ENCODE data around the gene SRRD.

Gene SRRD

DNA sequence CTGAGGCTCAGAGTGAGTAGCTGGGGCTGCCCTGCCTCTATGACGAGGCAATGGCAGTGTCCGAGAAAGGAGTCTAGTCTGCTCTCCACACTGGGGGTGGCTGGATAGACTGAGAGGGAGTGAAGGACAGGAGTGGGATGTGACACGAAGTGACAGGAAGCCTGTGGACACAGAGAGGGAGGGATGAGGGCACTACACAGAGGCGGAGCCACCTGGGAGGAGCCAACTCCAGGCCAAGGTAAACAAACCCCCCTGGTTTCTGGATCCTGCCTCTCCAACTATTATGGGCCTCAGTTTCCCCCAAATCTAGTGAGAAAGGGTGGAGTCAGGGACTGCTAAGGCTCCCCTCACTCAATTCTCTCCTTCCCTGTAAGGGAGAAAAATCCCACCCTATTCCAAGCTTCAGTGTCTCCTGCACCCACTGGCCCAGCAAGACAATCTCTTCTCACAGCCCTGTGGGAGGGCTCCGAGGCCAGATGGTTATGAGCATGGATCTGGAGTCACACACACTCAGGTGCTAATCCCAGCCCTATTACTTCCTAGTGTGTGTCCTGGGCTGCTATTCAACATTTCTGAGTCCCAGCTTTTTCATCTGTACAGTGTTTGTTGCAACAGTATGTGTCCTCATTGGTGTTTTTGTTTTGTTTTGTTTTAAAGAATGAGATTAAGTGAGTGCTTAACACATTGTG is 29.7 kb upstream of the SRRD start:
- no peak for DNase-seq

DNA sequence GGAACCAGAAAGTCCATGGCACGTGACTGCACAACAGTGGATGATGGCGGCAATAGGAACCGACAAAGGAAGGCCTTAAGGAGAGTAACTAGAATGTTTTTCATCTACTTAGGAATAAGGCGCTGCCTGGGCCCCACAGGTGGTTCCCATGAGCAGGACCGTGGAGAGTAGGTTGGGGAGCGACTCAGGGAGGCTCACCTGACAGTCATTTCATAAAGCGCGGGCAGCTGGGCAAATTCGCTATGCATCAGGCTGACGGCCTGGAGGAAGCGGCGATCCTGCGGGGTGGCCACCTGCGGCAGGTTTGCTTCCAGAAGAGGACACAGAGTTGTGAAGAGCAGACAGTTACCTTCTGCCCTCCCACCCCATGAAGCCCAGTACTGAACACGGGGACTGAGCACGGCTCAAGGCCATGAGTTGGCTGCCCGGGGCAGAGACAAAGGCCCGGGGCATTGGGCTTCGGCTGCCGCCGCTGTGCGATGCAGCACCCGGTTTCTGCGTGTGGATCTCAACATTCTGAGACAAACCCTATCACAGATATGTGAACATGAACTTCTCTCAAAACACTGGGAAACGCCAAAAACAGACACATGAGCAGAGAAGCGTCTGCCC is 25.9 kb upstream of the SRRD start:
- no peak for DNase-seq

DNA sequence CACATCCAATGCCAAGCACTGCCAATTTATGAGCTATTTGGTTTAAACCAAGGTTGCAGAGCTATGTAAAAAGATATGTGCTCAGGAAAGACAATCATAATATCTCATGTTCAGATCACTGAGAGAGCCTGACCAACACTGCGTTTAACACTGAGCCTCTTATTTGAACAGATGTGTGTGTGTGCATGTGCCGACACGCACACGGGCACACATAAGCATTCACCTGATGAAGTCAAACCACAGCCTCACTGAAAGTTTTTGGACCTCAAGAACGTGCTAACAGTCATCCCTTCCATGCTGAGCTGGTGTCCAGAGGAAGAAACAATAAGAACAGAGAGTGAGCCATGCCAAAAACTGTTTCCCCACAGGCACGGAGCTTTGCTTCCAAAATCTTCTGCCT is 23.5 kb upstream of the SRRD start:
- DNase-seq = no peak

DNA sequence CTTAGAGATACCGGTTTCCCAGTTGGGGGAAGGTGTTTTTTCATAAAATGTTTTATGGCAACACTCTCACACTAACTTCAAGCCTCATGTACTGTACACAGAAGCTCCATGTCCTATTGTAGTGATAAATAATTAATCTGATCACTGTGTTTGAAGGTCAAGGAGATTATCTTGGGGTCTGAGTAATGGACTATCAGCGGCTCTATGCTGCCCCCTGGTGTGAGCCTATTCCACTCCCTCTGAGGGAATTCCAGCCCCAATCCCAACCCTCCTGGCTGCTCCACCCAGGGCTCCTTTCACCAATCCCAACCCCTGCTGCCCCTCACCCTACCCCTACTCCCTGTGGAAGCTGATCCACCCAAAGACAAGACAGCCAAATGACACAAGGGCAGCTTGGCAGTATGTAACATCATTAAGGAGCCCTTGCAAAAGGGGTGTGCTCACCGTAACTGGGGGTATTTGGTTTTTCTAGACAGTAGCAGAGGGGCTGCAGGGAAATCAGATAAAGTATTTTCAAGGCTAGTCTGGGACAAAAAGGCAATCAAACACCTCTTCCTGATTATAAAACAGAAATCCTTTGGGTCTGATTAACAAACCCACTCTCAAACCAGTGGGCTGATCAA is 22.4 kb upstream of the SRRD start:
- DNase-seq = no peak

DNA sequence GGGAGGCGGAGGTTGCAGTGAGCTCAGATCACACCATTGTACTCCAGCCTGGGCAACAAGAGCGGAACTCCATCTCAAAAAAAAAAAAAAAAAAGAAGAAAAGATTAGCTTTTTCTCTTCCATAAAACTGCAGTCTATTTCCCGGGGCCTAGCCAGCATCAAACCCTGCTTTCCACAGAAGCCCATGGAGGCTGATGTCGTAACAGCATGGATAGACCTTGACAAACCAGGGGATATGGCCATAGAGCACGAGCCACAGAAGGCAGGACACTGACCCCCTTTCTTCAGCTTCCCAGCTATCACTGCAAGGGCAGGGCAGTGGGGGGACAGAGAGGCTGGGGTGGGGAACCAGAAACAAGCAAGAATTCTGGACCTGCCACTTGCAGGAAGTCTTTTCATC is 21.6 kb upstream of the SRRD start:
- no peak for DNase-seq

DNA sequence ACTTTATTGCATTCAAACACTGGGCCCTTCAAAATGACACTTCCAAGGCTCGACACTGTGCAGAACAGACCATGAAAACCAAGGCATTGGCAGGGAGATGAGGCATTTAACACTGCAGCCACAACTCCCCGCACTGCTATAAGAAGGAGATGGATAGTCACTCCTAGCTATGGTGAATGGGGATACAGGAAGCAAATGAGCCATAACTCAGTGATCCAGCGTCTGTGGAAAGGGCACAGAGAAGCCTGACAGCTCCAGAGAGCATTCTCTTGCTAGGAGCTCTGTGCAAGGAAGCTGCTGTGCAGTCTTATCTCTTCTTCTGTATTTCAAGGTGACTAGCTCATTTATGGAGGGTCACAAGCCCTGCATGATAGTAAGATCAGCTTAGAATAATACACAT is 21.0 kb upstream of the SRRD start:
- DNase-seq = no peak

DNA sequence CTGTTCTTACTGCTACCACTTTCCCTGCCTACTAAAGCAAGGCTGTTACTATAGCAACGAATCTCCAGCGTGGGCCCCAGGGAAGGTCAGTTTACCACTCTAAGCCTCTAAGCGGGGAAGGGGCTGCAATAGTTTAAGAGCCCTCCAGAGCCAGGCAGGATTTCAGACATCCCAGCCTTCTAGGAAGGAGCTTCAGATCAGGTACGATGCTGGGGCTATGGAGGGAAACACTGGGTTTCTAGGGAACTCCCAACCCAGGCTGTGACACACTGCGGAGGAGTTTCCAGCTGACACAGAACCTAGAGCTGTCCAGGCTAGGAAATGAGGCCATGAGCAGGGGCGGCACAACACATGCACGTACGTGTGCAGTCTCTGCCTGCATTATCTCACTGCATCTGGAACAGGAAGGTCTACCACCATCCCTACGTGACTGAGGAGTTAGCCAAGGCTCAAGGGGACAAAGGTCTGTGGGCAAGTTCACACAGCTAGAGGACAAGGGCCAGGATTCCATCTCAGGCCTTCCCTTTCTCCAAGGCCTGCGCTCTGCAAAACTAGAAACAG is 20.5 kb upstream of the SRRD start:
- DNase-seq = no peak

DNA sequence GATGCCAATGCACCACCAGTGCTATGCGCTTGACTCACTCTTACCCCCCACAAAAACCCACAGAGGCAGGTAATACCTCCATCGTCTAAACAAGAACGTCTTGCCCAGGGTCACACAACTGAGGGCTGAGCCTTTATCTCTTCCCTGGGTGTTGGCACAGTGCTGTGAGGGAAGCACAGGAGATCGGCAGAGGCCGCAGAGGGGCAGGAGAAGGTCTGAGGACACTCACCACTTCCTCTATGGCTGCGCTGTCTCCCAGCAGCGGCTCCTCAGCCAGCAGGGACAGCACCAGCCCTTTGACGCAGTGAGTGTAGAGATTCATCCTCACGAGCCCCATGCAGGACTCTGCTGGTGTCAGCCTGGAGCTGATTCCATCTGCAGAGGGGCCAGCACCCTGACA is 20.0 kb upstream of the SRRD start:
- DNase-seq = no peak

DNA sequence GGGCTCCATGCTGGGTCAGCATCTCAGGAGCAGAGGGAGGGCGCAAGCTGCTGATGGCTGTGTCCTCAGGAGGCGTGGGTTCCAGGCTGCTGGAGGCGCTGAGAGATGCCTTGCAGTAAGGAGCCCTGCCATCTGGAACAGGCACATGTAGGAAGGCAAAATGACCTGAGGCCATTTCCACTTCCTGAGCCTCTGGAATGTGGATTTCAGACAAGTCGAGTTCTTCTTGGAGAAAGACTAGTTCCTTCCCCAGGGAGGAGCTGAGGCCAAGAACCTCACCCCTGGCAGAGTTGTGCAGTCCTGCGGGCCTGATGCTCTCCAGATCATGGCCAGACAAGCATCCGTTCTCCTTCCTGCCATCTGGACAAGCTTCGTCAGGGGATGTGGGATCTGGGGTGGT is 19.4 kb upstream of the SRRD start:
- DNase-seq = no peak

DNA sequence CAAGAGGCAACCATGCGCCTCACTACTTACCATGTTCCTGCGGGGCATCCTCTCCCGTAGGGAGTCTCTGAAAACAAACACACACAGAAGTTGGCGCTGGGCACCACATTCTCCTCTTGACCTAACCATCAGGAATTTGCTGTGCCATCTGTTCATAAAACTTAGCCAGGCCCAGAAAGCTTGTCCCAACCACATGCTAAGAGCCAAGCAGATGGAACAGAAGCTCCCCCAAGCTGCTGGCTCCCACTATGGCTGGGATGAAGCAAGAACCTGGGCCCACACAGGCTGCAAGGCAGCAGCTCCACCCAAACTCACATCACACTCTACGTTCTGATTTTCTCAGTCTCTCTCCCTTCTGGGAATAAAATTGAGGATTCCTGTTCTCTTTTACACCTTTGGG is 17.5 kb upstream of the SRRD start:
- no peak for DNase-seq

DNA sequence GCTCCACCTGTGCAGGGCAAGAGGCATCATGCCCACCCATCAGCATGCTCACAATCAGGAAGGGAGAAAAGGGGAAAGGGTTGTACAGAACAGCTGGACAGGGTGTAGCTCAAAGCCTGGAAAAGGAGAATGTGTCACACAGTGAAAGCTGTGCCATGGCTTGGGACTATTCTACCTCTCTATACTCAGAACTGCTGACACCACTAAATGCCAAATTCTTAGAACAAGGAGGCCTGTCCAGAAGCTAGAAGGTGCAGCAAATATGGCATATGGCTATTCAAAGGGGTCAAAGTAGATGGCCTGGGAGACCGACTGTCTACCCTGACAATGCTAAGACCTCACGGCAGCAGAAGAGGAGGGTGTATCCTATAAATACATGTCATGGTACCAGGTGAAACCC is 12.9 kb upstream of the SRRD start:
- DNase-seq = no peak

DNA sequence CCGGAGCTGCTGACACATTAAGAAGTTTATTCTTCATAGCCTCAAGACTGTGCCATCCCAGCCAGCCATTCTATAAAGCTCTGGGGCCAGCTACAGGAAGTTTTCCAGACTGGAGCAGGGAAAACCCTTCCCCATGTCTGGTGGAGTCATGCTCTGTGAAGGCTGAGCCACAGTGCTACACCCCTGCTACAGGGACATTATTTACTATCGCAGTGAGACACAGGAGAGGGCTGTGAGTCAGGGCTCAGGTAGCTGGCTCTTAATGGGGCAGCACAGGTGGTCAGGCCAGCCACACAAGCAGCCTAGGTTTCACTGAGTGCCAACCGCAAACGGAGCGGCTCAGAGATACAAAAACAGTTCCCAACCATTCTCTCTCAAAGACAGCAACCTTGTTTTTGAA is 12.2 kb upstream of the SRRD start:
- no peak for DNase-seq

DNA sequence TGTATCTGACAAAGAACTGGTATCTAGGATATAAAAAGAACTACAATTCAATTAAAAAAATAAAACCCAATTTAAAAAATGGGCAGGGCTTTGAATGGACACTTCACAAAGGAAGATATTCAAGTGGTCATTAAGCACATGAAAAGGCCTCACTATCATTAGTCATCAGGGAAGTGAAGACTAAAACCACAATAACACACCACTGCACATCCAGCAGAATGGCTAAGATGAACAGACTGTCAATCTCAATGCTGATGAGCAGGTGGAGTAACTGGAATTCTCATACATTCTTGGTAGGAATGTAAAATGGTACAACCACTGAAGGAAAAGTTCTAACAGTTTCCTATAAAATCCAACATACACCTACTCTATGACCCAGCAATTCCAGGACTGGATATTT is 9.0 kb upstream of the SRRD start:
- no peak for DNase-seq

DNA sequence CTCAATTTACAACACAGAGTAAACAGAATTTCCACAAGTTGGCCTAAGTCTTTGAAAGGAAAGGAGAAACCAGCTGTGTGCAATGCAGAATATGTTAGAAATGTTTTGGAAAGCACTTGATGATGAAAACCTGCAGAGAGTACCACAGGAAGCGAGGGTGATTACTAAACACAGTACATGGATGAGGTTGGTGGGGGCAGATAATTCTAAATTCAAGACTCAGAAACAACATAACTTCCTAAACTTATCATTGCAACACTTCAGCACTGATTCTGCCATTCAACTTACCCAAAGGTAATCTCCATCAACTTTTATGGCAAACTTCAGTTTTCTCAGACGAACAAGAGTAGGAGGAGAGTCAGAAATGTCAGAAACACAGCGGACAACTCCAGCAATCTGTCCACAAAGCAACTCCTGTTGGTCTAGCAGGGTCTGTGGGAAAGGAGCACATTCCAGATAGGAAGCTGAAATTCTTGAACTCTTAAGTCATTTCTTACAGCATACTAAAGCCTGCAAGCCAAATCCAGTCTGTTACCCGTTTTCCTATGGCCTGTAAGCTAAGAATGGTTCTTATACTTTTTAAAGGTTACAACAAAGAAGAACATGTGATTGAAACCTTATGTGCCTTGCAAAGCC is 6.9 kb upstream of the SRRD start:
- DNase-seq = no peak

DNA sequence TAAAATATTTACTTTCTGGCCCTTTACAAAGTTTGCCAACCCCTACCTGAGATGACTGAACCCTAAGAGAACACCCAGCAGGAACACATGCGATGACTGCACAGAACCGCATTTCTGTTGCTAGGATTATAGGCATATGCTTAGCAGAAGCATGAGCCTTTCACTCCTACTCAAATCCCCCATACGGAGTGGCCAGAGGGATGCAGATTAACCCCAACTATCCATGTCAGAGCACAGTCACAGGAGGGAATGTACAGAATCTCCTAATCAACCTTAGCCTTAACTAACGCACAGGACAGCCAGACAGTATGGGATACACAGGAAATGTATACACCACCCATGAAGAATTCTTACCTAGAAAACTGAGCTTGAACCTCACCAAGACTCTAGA is 6.3 kb upstream of the SRRD start:
- no peak for DNase-seq

DNA sequence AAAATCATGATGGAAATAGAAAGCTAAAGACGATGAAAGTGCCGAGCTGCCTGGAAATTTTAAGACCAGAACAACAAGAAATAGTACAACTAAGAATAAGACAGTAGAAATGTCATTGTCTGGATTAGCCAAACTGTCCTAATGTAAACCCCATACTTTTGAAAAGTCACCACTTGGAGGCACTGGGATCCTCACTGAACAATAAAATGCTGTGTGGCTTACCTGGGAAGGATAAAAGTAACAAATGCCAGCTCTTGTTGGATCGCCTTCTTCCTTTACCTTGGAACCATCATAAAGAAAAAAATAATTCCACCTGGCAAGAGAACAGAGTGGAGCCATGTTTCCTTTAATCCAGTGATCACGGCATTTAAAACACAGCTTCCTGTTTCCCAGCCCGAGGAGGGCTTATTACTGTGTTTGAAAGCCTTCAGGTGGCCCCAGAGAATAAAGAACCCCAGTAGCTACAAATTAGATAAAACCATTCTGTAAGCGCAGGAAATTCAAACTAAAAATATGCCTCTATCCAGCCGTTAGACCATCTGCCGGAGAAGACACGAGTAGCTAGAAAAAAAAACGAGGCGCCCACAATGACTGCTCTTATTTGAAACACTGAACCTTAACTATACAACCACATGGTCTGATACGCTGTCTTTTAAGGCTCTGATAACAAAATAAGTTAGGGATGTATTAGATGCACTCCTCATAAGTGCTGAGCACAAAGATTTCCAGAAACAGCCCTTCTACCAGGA is 4.5 kb upstream of the SRRD start:
- DNase-seq = no peak

DNA sequence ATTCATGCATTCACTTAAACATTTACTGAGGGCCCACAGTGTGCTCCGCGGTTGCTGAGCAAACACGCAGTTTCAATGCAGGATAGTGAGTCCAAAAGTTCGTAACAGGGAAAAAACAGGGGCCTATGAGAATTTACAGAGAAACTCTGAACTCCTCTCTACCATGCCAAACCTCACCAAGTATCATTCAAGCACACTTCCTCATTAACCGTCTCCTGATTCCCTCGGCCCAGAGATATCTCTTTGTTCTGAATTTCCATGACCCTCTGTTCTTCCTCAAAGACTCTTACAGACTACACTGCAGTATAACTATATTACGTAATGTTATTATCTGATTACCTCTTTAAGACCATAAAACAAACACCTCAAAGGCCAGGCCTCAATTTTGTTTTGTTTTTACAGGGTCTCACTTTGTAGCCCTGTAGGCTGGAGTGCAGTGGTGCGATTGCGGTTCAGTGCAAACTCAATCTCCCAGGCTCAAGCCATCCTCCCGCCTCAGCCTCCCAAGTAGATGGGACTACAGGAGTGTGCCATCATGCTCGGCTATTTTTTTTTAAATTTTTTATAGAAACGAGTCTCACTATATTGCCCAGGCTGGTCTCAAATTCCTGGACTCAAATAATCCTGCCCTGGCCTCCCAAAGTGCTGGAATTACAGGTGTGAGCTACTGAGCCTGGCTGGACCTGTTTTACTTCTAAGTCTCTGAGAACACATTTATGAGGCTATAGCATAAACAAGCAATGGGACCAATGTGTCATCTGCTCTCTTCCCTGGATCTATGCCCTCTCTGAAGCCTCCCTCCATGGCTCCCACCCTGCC is 3.7 kb upstream of the SRRD start:
- DNase-seq = no peak

DNA sequence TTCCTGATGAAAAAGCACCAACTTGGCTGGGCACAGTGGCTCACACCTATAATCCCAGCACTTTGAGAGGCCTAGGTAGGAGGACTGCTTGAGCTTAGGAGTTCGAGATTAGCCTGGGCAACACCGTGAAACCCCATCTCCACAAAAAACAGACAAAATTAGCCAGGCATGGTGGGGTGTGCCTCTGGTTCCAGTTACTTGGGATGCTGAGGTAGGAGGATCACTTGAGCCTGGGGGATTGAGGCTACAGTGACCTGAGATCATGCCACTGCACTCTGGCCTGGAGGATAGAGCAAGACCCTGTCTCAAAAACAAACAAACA is 3.1 kb upstream of the SRRD start:
- no peak for DNase-seq

DNA sequence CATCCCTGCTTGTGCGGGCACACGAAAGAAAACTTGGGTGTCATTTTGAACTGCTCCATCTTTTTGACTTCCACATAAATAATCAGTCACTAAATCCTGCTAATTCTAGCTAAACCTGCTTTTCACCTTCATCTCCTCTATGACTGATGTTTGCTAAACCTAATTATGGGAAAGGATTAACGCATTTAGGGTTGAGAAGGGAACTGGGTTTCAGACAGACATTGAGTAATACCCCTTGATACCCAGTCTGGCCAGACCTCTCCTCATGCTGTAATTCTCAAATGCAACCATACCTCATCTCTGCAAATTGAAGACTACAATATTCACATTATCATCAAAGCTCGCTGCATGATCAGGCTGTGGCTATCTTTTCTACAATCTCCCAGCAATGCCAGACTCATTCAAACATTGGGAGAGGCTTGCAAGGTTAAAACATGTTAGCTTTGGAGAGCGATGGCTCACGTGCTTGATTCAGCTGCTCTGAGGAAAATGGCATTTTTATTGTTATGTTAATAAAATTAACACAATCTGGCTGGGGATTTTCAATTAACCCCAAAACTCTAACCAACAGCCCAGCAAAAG is 2.5 kb upstream of the SRRD start:
- no peak for DNase-seq

DNA sequence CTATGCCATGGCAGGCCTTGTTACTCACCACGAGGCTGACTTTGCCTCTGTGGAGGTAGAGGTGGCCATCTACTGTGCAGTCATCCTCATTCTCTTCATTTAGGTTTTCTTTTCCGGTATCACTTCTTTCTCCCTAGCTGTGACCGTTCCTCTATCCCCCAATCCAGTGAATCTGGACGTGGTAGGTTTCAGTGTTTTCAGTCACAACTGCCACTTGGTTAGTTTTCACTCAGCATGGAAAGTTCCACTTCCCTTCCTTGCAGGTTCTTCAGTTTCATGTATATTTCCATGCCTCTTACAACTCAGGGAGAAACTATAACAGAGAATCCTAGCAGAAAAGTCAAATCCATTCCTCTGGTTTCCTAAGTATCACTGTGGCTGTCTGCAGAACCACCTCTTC is 2.0 kb upstream of the SRRD start:
- DNase-seq = no peak

DNA sequence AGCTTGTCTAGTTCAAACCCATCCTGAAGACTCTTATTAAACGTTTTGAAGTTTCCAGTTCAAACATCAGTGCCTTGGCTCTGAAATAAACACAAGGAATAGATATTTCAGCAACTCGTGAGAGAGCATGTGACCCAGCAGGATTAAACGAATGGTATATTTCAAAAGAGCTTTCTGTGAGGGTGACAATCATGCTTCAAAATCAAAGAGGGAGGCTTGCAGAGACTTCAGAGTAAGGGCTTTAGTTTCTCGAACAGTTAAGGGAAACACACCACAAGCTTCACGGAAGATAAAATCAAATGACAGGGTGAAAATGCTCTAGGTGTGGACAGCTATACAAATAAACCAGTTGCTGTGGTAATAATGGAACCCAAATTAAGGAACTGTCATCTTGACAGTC is 1.5 kb upstream of the SRRD start:
- DNase-seq = no peak

DNA sequence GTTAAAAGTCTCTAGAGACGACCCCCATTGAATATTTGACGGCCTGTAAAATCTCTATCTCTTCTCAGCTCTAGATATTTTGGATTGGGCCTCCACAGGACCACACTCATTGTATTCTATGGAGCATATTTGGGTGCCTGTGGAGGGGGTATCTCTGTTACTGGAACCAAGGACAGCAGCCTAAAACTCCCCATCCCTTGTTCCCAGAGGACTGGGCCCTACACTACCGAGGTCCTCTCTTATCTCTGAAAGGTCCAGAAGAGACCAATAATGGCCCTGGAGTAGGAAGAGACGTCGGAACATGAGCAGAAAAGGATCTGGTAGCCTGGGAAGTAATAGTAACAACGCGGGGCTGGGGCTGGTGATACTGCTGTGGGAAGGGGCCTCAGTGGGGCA is 636 bp upstream of the SRRD start:
- no peak for DNase-seq

Data from NCI-H1048 (cell line).